Esophagus squamous epithelium (tissue), 4 donors: Measurements from ENCODE around the gene CNTNAP2.

Experiments
- CTCF ChIP-seq, 6 experiments: fragments of 450-650 bp in 4 of 6; fragments of 200-600 bp in 2 of 6; sonication (generic) in 2 of 6; IDR thresholded peaks; one replicate each; pipeline ENCODE4 v1.5.1; 2016 to 2019; ENCODE audit warnings: antibody characterized with exemption in 6 of 6, mild to moderate bottlenecking in 4 of 6, moderate library complexity in 4 of 6
- POLR2A ChIP-seq, 4 donors: fragments of 450-650 bp; IDR thresholded peaks; one replicate each; pipeline ENCODE4 v1.6.1; 2017; ENCODE audit warnings: antibody characterized with exemption in 4 of 4, mild to moderate bottlenecking in 4 of 4, moderate library complexity in 3 of 4

GRCh38 chr7:148121847-148122246, 2005.2 kb downstream of the CNTNAP2 start:
- no peak for TF ChIP-seq CTCF (IDR thresholded peaks at IDR 0.05)
- TF ChIP-seq POLR2A (IDR thresholded peaks at IDR 0.05): no peak
